HG02840 (cell line): ENCODE measurements around the gene ARHGAP15.

ENCODE experiments used
- ATAC-seq: cut with Tn5 transposase; IDR thresholded peaks from one replicate; pipeline ENCODE4 v1.9.1; 2021; ENCODE audit warnings: mild to moderate bottlenecking, moderate library complexity, moderate number of reproducible peaks; ENCODE audit not compliant: unreplicated experiment, low FRiP score

The ARHGAP15 gene

GRCh38 chr2:143729296-143729814 is 600.1 kb downstream of the ARHGAP15 start:
- no peak for ATAC-seq

GRCh38 chr2:143730155-143730952 is 601.1 kb downstream of the ARHGAP15 start:
- ATAC-seq = peak; percentile 70

- ATAC-seq = peak; percentile 46
Observed at GRCh38 chr2:143730953-143731260, 601.7 kb downstream of the ARHGAP15 start.

GRCh38 chr2:143732076-143732475 is 602.9 kb downstream of the ARHGAP15 start:
- ATAC-seq = no peak

- ATAC-seq = no peak
Observed at GRCh38 chr2:143732871-143733270, 603.7 kb downstream of the ARHGAP15 start.

GRCh38 chr2:143734507-143734906 is 605.3 kb downstream of the ARHGAP15 start:
- ATAC-seq = no peak

- ATAC-seq = no peak
Observed at GRCh38 chr2:143736904-143737303, 607.7 kb downstream of the ARHGAP15 start.

- ATAC-seq = no peak
Observed at GRCh38 chr2:143740431-143740830, 611.2 kb downstream of the ARHGAP15 start.

- ATAC-seq = no peak
Observed at GRCh38 chr2:143741205-143741604, 612.0 kb downstream of the ARHGAP15 start.

- no peak for ATAC-seq
Observed at GRCh38 chr2:143742581-143742980, 613.4 kb downstream of the ARHGAP15 start.

- ATAC-seq = no peak
Observed at GRCh38 chr2:143744114-143744513, 614.9 kb downstream of the ARHGAP15 start.

- no peak for ATAC-seq
Observed at GRCh38 chr2:143745060-143745459, 615.8 kb downstream of the ARHGAP15 start.

- ATAC-seq = no peak
Observed at GRCh38 chr2:143754742-143755141, 625.5 kb downstream of the ARHGAP15 start.

- no peak for ATAC-seq
Observed at GRCh38 chr2:143758629-143759330, 629.6 kb downstream of the ARHGAP15 start.

GRCh38 chr2:143759455-143759854 is 630.2 kb downstream of the ARHGAP15 start:
- ATAC-seq = no peak

GRCh38 chr2:143762176-143762928 is 633.1 kb downstream of the ARHGAP15 start:
- ATAC-seq = no peak

GRCh38 chr2:143764261-143764660 is 635.0 kb downstream of the ARHGAP15 start:
- no peak for ATAC-seq

- ATAC-seq = no peak
Observed at GRCh38 chr2:143764706-143765105, 635.5 kb downstream of the ARHGAP15 start.

GRCh38 chr2:143768991-143769390 is 639.8 kb downstream of the ARHGAP15 start:
- no peak for ATAC-seq

- no peak for ATAC-seq
Observed at GRCh38 chr2:143771939-143772338, 642.7 kb downstream of the ARHGAP15 start.
